GM23248 (cell line): Measurements from ENCODE around the gene TMEM123.

ENCODE experiments used
- EZH2 ChIP-seq: fragments of 200-600 bp; sonication (generic); IDR thresholded peaks from 2 replicates; pipeline ENCODE4 v1.6.1; 2018; ENCODE audit warnings: antibody characterized with exemption, mild to moderate bottlenecking; ENCODE audit not compliant: insufficient read depth, poor library complexity, severe bottlenecking
- EZH2phosphoT487 ChIP-seq: fragments of 200-600 bp; sonication (generic); IDR thresholded peaks from 2 replicates; pipeline ENCODE4 v1.6.1; 2018; ENCODE audit warnings: antibody characterized with exemption, moderate library complexity, mild to moderate bottlenecking, low read depth; ENCODE audit not compliant: insufficient read depth

GRCh38 chr11:102465696-102466095 lies 13.1 kb upstream of the TMEM123 start:
- no peak for TF ChIP-seq EZH2
- TF ChIP-seq EZH2phosphoT487, result no peak
